ENCODE data around the gene TRIM62. TPM values are rescaled to one million over a fixed set of nuclear protein-coding genes. Genes with fewer than 3 reads are reported as not detected.

TRIM62 gene
- total and polyA plus RNA-seq, 11 donors, result 1.8 to 6.1 (median 3.3) TPM

Other genes starting within 250 kb of the TRIM62 start
- 10 to 100 TPM in 8 of 9 donors, 1 to 10 TPM in 1; 10.0 to 42.5 (median 15.2) TPM for gene RNF19B, start 217.2 kb downstream of the TRIM62 start, total RNA-seq
- gene RNF19B, start 217.2 kb downstream of the TRIM62 start, polyA plus RNA-seq, result 10 to 100 TPM in 1 of 2 donors, 1 to 10 TPM in 1; 1.5 to 15.2 TPM
- 100 to 1,000 TPM; 101 to 189 (median 120) TPM for gene AK2, start 145.2 kb downstream of the TRIM62 start, total RNA-seq
- gene AK2, start 145.2 kb downstream of the TRIM62 start, polyA plus RNA-seq, result 100 to 1,000 TPM; 153 to 292 TPM
- gene AZIN2, start 100.9 kb downstream of the TRIM62 start, total RNA-seq, result 1 to 10 TPM; 1.4 to 5.4 (median 3.1) TPM
- 1 to 10 TPM; 1.3 to 1.4 TPM for gene AZIN2, start 100.9 kb downstream of the TRIM62 start, polyA plus RNA-seq
- 10 to 100 TPM; 24.9 to 39.7 (median 33.3) TPM for gene ZNF362, start 74.4 kb upstream of the TRIM62 start, total RNA-seq
- 10 to 100 TPM; 11.1 to 18.8 TPM for gene ZNF362, start 74.4 kb upstream of the TRIM62 start, polyA plus RNA-seq
- gene A3GALT2, start 139.1 kb upstream of the TRIM62 start, total RNA-seq, result under 1 TPM in 1 of 9 donors, not detected in 8; 0.40 TPM
- not detected for gene A3GALT2, start 139.1 kb upstream of the TRIM62 start, polyA plus RNA-seq
- gene PHC2, start 249.1 kb upstream of the TRIM62 start, total RNA-seq, result 100 to 1,000 TPM in 4 of 9 donors, 10 to 100 TPM in 5; 86.5 to 194 (median 99.4) TPM
- 100 to 1,000 TPM in 1 of 2 donors, 10 to 100 TPM in 1; 79.7 to 118 TPM for gene PHC2, start 249.1 kb upstream of the TRIM62 start, polyA plus RNA-seq

Data from heart left ventricle (tissue), 11 donors.